Transverse colon (tissue), 4 donors: ENCODE data around the gene CD28.

ENCODE experiments used
- CTCF ChIP-seq, 5 experiments: fragments of 200-600 bp in 3 of 5; fragments of 450-650 bp in 2 of 5; sonication (generic) in 3 of 5; IDR thresholded peaks; 1 replicate in 2 of 5; 2 replicates in 3 of 5; pipeline ENCODE4 v1.5.1; 2016 to 2017; ENCODE audit warnings: antibody characterized with exemption in 5 of 5, inconsistent platforms in 3 of 5, mild to moderate bottlenecking in 2 of 5, moderate library complexity in 1 of 5
- POLR2AphosphoS5 ChIP-seq, 3 donors: sonication (generic); formaldehyde crosslinking; IDR thresholded peaks; one replicate each; pipeline ENCODE4 v1.6.1; 2016; ENCODE audit warnings: antibody characterized with exemption in 3 of 3

DNA sequence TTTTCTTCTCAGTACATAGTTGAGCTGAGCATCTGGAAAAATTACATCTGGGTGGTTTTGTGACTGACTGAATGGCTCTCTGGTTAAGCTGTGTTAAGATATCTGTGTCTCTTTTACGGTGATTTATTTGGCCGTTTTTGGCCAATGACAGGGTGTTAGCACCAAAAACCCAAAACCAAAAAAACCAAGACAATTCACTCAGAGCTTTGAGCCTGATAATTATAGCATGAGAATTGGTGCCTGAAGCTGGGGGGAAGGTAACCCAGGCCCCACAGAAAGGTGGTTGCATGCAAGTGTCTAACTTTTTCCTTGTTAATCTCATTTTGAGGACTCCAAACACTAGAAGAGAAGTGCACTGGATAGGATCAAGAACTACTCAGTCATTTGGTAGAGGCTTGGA is 4.5 kb downstream of the CD28 start:
- TF ChIP-seq CTCF (IDR thresholded peaks at IDR 0.05), result no peak
- no peak for TF ChIP-seq POLR2AphosphoS5 (IDR thresholded peaks at IDR 0.05)
